Brain pericyte (primary cell): ENCODE data around the gene CLEC4M.
"Not testable (repeated sequence)": the region's sequence is repeated elsewhere in the genome, so short reads cannot be mapped to it uniquely, and the experiment has no call there.

ENCODE experiments used
- DNase-seq: peaks from one replicate; pipeline ENCODE4 v3.0.0-alpha.2; 2012; ENCODE audit warnings: low read depth, low spot score

Gene CLEC4M

GRCh38 chr19:7742575-7742974, 20.5 kb upstream of the CLEC4M start:
- no peak for DNase-seq

- no peak for DNase-seq
Observed at GRCh38 chr19:7742991-7743390, 20.1 kb upstream of the CLEC4M start.

GRCh38 chr19:7743425-7743841, 19.6 kb upstream of the CLEC4M start:
- no peak for DNase-seq

GRCh38 chr19:7744199-7744786, 18.8 kb upstream of the CLEC4M start:
- DNase-seq = no peak

- no peak for DNase-seq
Observed at GRCh38 chr19:7744871-7745650, 18.0 kb upstream of the CLEC4M start.

- DNase-seq = not testable (repeated sequence)
Observed at GRCh38 chr19:7746306-7746705, 16.7 kb upstream of the CLEC4M start.

- DNase-seq = no peak
Observed at GRCh38 chr19:7746903-7747884, 15.8 kb upstream of the CLEC4M start, which contains the start of gene CD209. Gene CD209, minus strand, starts transcription at chr19:7747534. Its CDS starts 23 bp downstream, at chr19:7747511.

- DNase-seq = no peak
Observed at GRCh38 chr19:7748171-7748570, 14.9 kb upstream of the CLEC4M start.

GRCh38 chr19:7748756-7749155, 14.3 kb upstream of the CLEC4M start:
- DNase-seq = no peak

GRCh38 chr19:7751157-7751783, 11.8 kb upstream of the CLEC4M start:
- no peak for DNase-seq

- DNase-seq = no peak
Observed at GRCh38 chr19:7756258-7756657, 6.8 kb upstream of the CLEC4M start.

- DNase-seq = no peak
Observed at GRCh38 chr19:7757358-7757757, 5.7 kb upstream of the CLEC4M start.

- no peak for DNase-seq
Observed at GRCh38 chr19:7759156-7759555, 3.9 kb upstream of the CLEC4M start.

- DNase-seq = no peak
Observed at GRCh38 chr19:7763696-7764095, 653 bp downstream of the CLEC4M start.

GRCh38 chr19:7764157-7764556, 1.1 kb downstream of the CLEC4M start:
- not testable (repeated sequence) for DNase-seq

- not testable (repeated sequence) for DNase-seq
Observed at GRCh38 chr19:7765043-7765442, 2.0 kb downstream of the CLEC4M start.

GRCh38 chr19:7766535-7766934, 3.5 kb downstream of the CLEC4M start:
- no peak for DNase-seq

GRCh38 chr19:7767487-7767886, 4.4 kb downstream of the CLEC4M start:
- DNase-seq = no peak

GRCh38 chr19:7769171-7769570, 6.1 kb downstream of the CLEC4M start:
- DNase-seq = no peak

GRCh38 chr19:7771072-7771471, 8.0 kb downstream of the CLEC4M start:
- no peak for DNase-seq

GRCh38 chr19:7772752-7773291, 9.8 kb downstream of the CLEC4M start:
- no peak for DNase-seq
